CD4-positive, alpha-beta memory T cell (primary cell): ENCODE measurements around the gene SEC23A. TPM values are rescaled to one million over a fixed set of nuclear protein-coding genes. Genes with fewer than 3 reads are reported as not detected.
A peak's percentile ranks its signal among the peaks of the same experiment; 100 is the strongest.
"Not testable (repeated sequence)": the region's sequence is repeated elsewhere in the genome, so short reads cannot be mapped to it uniquely, and the experiment has no call there.

Experiments
- CTCF ChIA-PET: fragments of 350-600 bp; sonication (Branson Sonifier 250); formaldehyde crosslinking; loops from one replicate; lab custom pipeline; 2021; ENCODE audit warnings: inconsistent platforms; ENCODE audit not compliant: partially characterized antibody; lab: Charles Lee
- POLR2A ChIA-PET: fragments of 350-600 bp; sonication (Branson Sonifier 250); formaldehyde crosslinking; loops from one replicate; lab custom pipeline; 2021; ENCODE audit not compliant: partially characterized antibody; lab: Charles Lee
- DNase-seq, 5 donors: peaks; one replicate each; pipeline versions ENCODE4 v3.0.0 to v3.0.0-alpha.2; 2020 to 2022; ENCODE audit warnings: mixed read lengths in 1 of 5
- H3K27ac ChIP-seq: one replicate; pipeline ENCODE4 v1.7.0; 2013; ENCODE audit warnings: low read depth, low read length
- H3K27me3 ChIP-seq: 2 replicates; pipeline ENCODE4 v1.7.0; 2013; ENCODE audit warnings: mild to moderate bottlenecking, low read length, moderate library complexity; ENCODE audit not compliant: insufficient read depth
- H3K36me3 ChIP-seq: 2 replicates; pipeline ENCODE4 v1.7.0; 2013; ENCODE audit warnings: mild to moderate bottlenecking, low read length, moderate library complexity; ENCODE audit not compliant: insufficient read depth
- H3K4me1 ChIP-seq: 2 replicates; pipeline ENCODE4 v1.7.0; 2013; ENCODE audit warnings: mild to moderate bottlenecking, low read length, moderate library complexity; ENCODE audit not compliant: insufficient read depth
- H3K4me3 ChIP-seq, 2 donors: one replicate each; pipeline ENCODE4 v1.7.0; 2013; ENCODE audit warnings: low read length in 2 of 2, mild to moderate bottlenecking in 1 of 2
- H3K9me3 ChIP-seq, 2 donors: one replicate each; pipeline ENCODE4 v1.7.0; 2013; ENCODE audit warnings: low read length in 2 of 2, control low read depth in 1 of 2; ENCODE audit not compliant: control insufficient read depth in 1 of 2
- H3K27ac Mint-ChIP-seq, 7 donors: one replicate each; pipeline ENCODE4 v1.8.0; 2020 to 2021; ENCODE audit warnings: mixed read lengths in 7 of 7, mild to moderate bottlenecking in 6 of 7, inconsistent platforms in 3 of 7, moderate library complexity in 3 of 7
- H3K27me3 Mint-ChIP-seq, 2 donors: one replicate each; pipeline ENCODE4 v1.8.0; 2020 to 2021; ENCODE audit warnings: mixed read lengths in 2 of 2
- H3K36me3 Mint-ChIP-seq, 2 donors: one replicate each; pipeline ENCODE4 v1.8.0; 2020 to 2021; ENCODE audit warnings: mixed read lengths in 2 of 2, inconsistent platforms in 1 of 2, mild to moderate bottlenecking in 1 of 2
- H3K4me1 Mint-ChIP-seq, 4 donors: one replicate each; pipeline ENCODE4 v1.8.0; 2020 to 2021; ENCODE audit warnings: mixed read lengths in 4 of 4, mild to moderate bottlenecking in 1 of 4
- H3K4me3 Mint-ChIP-seq, 8 donors: one replicate each; pipeline ENCODE4 v1.8.0; 2020 to 2021; ENCODE audit warnings: mixed read lengths in 8 of 8, mild to moderate bottlenecking in 7 of 8, moderate library complexity in 6 of 8, inconsistent platforms in 3 of 8
- H3K9me3 Mint-ChIP-seq, 8 donors: one replicate each; pipeline ENCODE4 v1.8.0; 2020 to 2021; ENCODE audit warnings: mixed read lengths in 8 of 8, mild to moderate bottlenecking in 5 of 8, inconsistent platforms in 3 of 8, moderate library complexity in 1 of 8
- intact Hi-C: fragments of 100-400 bp; cut with micrococcal nuclease; formaldehyde crosslinking; loops from one replicate; pipeline ENCODE4 v1.15.1; 2023
- polyA plus RNA-seq, 2 donors: library from polyadenylated mRNA; unstranded; fragments of 300-500 nt; fragmentation: Illumina TruSeq; gene quantifications; one replicate each; pipeline ENCODE4 v1.2.3, GENCODE V29; 2021
- total RNA-seq, 2 experiments: library from RNA; stranded (reverse); gene quantifications; one replicate each; pipeline ENCODE4 v1.2.3, GENCODE V29; 2021

SEC23A gene
- total RNA-seq (10 to 100 TPM; 61.1 to 70.3 TPM), polyA plus RNA-seq (10 to 100 TPM; 42.9 to 47.5 TPM)

DNA sequence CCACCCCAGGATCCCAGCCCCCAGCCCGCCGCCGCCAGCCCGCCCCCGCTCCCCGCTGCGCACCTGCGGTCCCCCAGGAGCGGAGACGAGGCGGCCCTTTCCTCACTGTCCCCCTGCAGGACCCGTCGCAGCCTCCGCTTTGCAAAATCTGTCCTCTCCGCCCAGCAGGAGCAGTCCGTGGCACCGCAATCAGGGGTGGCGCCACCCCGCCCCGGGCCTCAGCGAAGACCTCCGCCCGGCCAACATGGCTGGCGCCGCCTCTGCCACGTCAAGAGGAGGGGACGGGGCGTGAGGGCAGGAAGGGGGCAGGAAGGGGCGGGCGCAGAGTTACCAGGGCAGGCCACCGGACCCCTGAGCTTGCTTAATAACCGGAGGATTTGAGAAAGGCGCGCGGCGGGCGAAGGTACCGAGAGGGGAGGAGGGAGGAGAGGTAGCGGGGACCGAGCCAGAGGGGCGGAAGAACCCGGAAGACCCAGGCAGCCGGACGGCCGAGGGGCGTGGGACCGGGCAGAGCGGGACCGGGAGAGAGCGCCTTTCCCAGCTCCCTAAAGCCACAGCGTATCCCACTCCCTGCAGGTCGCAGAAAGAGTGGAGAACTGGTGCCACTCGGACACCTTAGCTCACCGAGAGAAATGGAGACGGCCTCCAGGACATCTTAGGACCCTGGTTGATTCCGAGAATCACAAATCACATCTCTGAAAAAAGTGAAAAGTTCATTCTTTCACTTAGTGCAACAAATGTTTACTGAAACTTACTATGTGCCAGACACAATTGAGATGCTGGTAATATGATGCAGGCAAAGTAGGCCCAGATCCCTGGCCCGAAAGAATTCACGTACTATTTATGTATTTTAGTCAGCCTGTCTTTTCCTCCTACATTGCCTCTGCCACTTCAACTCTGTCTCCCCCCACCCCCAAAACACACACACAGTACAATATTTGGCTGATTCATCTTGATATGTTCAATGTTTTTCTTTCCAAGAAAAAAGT is at the start of gene SEC23A:
SEC23A (minus strand) TSS at position 267 of the 989 bp plus-strand sequence. CDS start 7,117 bp downstream, outside the sequence.
- no peaks in the 10 kb centered on the region for H3K27me3 ChIP-seq
- POLR2A ChIA-PET, result interaction anchor here (0.5 to 4.4 kb wide), 16 partner anchors 8 to 331 kb away, joined by 3 to 66 read pairs (median 4); partner anchors contain the start of genes FBXO33, GEMIN2, PNN and TRAPPC6B
- peak within 1 kb of the TSS; percentile 86 for H3K27ac ChIP-seq
- peak; percentile 80 to 88 (median 82) for DNase-seq
- intact Hi-C loops, result loop anchor here (1.0 to 2.0 kb wide), 5 partner anchors 11 to 330 kb away; partner anchors contain the start of genes FBXO33, GEMIN2, PNN and TRAPPC6B
- Mint-ChIP-seq H3K4me3 (peak within 1 kb of the TSS; percentile 93 to 98 (median 96)), H3K36me3 (peaks cover 0 to 9% of the 10 kb centered on the region in 2 donors), H3K9me3 (no peaks in the 10 kb centered on the region), H3K27ac (peak within 1 kb of the TSS; percentile 91 to 99 (median 98)), H3K4me1 (peaks cover 21 to 64% (median 40%) of the 10 kb centered on the region in 4 donors), H3K27me3 (no peaks in the 10 kb centered on the region)
- H3K4me3 ChIP-seq, result peak within 1 kb of the TSS; percentile 77 to 89
- H3K4me1 ChIP-seq, result peaks cover 50% of the 10 kb centered on the region
- H3K9me3 ChIP-seq, result no peaks in the 10 kb centered on the region
- CTCF ChIA-PET, result interaction anchor here (0.6 to 2.4 kb wide), 4 partner anchors 11 to 328 kb away, joined by 3 to 10 read pairs (median 4); partner anchors contain the start of gene GEMIN2
- H3K36me3 ChIP-seq, result no peaks in the 10 kb centered on the region

DNA sequence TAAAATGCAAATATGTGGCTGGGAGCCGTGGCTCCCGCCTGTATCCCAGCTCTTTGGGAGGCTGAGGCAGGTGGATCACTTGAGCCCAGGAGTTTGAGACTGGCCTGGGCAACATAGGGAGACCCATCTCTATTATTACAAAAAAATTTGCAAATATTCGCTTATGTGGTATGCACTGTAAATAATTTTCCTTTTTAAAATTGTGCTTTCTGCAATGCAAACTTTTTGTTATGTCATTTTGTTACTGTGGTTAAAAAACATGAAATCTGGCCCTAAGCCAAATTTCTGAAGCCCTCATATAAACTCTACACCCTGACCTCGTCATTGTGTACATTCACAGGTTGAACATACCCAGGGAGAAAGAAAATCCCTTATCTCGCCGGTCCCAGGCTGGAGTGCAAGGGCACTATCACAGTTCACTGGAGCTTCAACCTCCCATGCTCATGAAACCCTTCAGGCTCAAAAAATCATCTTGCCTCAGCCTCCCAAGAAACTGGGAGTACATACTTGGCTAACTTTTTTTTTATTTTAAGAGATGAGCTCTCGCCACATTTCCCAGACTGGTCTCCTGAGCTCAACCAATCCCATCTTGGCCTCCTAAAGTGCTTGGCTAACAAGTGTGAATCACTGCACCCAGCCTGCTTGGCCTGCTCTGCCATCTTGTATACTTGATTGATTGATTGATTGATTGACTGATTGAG is 42.4 kb upstream of the SEC23A start:
- POLR2A ChIA-PET, result interaction anchor here (1.7 kb wide), 1 partner anchor 31 kb away, joined by 4 read pairs; the partner anchor contains the start of gene GEMIN2
- H3K36me3 Mint-ChIP-seq, result peaks cover 36 to 38% of the 10 kb centered on the region in 2 donors

DNA sequence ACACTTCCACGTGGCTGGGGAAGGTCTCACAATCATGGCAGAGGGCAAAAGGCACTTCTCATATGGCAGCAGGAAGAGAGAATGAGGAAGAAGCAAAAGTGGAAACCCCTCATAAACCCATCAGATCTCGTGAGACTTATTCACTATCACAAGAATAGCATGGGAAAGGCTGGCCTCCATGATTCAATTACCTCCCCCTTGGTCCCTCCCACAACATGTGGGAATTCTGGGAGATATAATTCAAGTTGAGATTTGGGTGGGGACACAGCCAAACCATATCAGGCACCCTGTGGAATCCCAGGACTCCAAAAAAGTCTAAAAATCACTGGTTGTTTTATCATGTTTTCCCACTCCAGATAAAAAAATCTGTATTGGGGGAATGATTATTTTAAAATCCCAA is 40.2 kb upstream of the SEC23A start:
- H3K27me3 Mint-ChIP-seq, CTCF ChIA-PET, H3K4me1 ChIP-seq, H3K4me3 ChIP-seq, POLR2A ChIA-PET, H3K9me3 ChIP-seq, H3K27ac ChIP-seq, H3K27ac Mint-ChIP-seq, H3K4me3 Mint-ChIP-seq, H3K4me1 Mint-ChIP-seq, H3K36me3 ChIP-seq, H3K9me3 Mint-ChIP-seq, H3K27me3 ChIP-seq, DNase-seq, intact Hi-C loops: not testable (repeated sequence)
- peaks cover 30 to 41% of the 10 kb centered on the region in 2 donors for H3K36me3 Mint-ChIP-seq

More for the DNA sequence above, 42.4 kb upstream of the SEC23A start:
- H3K36me3 ChIP-seq, result peaks cover 18% of the 10 kb centered on the region
- Mint-ChIP-seq H3K27me3 (no peaks in the 10 kb centered on the region), H3K27ac (peak overlapping the region in 4 of 7 donors; percentile 32 to 61 (median 50)), H3K4me3 (no peak overlapping the region), H3K4me1 (peaks cover 0 to 4% (median 2%) of the 10 kb centered on the region in 4 donors), H3K9me3 (peaks cover 0 to 2% (median 0%) of the 10 kb centered on the region in 8 donors)
- no peaks in the 10 kb centered on the region for H3K27me3 ChIP-seq
- DNase-seq, result no peak
- H3K4me3 ChIP-seq, result no peak overlapping the region
- intact Hi-C loops, result no loop called here
- CTCF ChIA-PET, result no interaction called here
- no peaks in the 10 kb centered on the region for H3K9me3 ChIP-seq
- H3K27ac ChIP-seq, result no peak overlapping the region
- H3K4me1 ChIP-seq, result no peaks in the 10 kb centered on the region

DNA sequence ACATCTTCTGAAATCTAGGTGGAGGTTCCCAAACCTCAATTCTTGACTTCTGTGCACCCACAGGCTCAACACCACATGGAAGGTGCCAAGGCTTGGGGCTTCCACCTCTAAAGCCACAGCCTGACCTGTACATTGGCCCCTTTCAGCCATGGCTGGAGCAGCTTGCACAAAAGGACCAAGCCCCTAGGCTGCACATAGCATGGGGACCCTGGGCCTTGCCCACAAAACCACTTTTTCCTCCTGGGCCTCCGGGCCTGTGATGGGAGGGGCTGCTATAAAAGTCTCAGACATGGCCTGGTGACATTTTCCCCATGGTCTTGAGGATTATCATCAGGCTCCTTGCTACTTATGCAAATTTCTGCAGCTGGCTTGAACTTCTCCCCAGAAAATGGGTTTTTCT is 38.6 kb upstream of the SEC23A start:
- H3K4me3 Mint-ChIP-seq, H3K4me1 Mint-ChIP-seq: not testable (repeated sequence)
- H3K36me3 Mint-ChIP-seq, result peaks cover 31 to 36% of the 10 kb centered on the region in 2 donors

DNA sequence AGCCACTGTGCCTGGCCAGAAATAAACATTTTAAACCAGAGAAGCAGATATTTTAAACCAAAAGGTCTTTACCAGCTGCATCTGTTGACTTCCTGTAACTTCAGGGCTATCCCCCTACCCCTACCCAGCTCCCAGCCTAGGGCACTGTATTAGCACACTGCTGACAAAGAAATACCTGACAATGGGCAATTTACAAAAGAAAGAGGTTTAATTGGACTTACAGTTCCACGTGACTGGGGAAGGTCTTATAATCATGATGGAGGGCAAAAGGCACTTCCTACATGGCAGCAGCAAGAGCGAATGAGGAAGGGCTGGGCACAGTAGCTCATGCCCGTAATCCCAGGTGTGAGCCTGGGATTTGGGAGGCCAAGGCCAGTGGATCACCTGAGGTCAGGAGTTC is 37.1 kb upstream of the SEC23A start:
- Histone ChIP-seq H3K36me3 (peaks cover 6% of the 10 kb centered on the region), H3K27ac (no peak overlapping the region), H3K4me3 (no peak overlapping the region), H3K27me3 (no peaks in the 10 kb centered on the region), H3K4me1 (no peaks in the 10 kb centered on the region), H3K9me3 (no peaks in the 10 kb centered on the region)
- Mint-ChIP-seq H3K27me3 (no peaks in the 10 kb centered on the region), H3K4me3 (no peak overlapping the region), H3K36me3 (peaks cover 32 to 38% of the 10 kb centered on the region in 2 donors), H3K27ac (peak overlapping the region in 1 of 7 donors; percentile 2), H3K9me3 (peaks cover 0 to 2% (median 0%) of the 10 kb centered on the region in 8 donors), H3K4me1 (peaks cover 0 to 4% (median under 1%) of the 10 kb centered on the region in 4 donors)
- no peak for DNase-seq
- ChIA-PET CTCF (no interaction called here), POLR2A (no interaction called here)
- intact Hi-C loops, result no loop called here

More for the DNA sequence above, 38.6 kb upstream of the SEC23A start:
- DNase-seq, H3K27ac ChIP-seq, H3K4me3 ChIP-seq, POLR2A ChIA-PET, intact Hi-C loops, H3K9me3 ChIP-seq, H3K4me1 ChIP-seq, H3K27me3 ChIP-seq, H3K27me3 Mint-ChIP-seq, H3K9me3 Mint-ChIP-seq, H3K27ac Mint-ChIP-seq, H3K36me3 ChIP-seq, CTCF ChIA-PET: not testable (repeated sequence)

DNA sequence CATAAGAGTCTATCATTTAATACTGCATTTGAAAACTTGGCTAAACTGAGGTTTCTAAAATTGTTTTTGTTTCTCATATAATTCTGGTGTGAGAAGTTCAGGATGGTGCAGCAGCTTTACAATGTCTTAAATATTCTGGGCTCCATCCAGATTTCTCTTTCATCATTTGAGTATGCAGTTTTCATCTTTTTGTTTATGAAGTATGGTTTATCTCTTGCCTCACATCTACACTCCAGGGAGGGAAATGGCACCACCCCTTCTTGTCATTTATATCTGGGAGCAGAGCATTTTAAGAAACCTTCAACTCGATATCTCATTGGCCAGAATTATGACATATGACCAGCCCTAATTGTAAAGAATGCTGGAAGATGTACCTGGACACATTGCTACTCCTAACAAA is 35.4 kb upstream of the SEC23A start:
- intact Hi-C loops, result no loop called here

More for the DNA sequence above, 35.4 kb upstream of the SEC23A start:
- POLR2A ChIA-PET, result no interaction called here
- Mint-ChIP-seq H3K27ac (peak overlapping the region in 5 of 7 donors; percentile 11 to 70 (median 25)), H3K4me1 (peaks cover 0 to 4% (median under 1%) of the 10 kb centered on the region in 4 donors), H3K9me3 (peaks cover 0 to 2% (median 0%) of the 10 kb centered on the region in 8 donors), H3K4me3 (no peak overlapping the region), H3K27me3 (no peaks in the 10 kb centered on the region), H3K36me3 (peaks cover 38 to 52% of the 10 kb centered on the region in 2 donors)
- Histone ChIP-seq H3K9me3 (no peaks in the 10 kb centered on the region), H3K27ac (no peak overlapping the region), H3K36me3 (peaks cover 21% of the 10 kb centered on the region), H3K27me3 (no peaks in the 10 kb centered on the region), H3K4me1 (no peaks in the 10 kb centered on the region), H3K4me3 (no peak overlapping the region)
- no peak for DNase-seq
- CTCF ChIA-PET, result no interaction called here
